NOMO-1 treated with dmso at 0.1 percent for 144 hours (cell line): ENCODE measurements around the gene EMC9.
A peak's percentile ranks its signal among the peaks of the same experiment; 100 is the strongest.

ENCODE experiments used
- DNase-seq: peaks from one replicate; lab custom pipeline; 2025; ENCODE audit not compliant: unreplicated experiment; lab: John Stamatoyannopoulos, UW

Gene EMC9

DNA sequence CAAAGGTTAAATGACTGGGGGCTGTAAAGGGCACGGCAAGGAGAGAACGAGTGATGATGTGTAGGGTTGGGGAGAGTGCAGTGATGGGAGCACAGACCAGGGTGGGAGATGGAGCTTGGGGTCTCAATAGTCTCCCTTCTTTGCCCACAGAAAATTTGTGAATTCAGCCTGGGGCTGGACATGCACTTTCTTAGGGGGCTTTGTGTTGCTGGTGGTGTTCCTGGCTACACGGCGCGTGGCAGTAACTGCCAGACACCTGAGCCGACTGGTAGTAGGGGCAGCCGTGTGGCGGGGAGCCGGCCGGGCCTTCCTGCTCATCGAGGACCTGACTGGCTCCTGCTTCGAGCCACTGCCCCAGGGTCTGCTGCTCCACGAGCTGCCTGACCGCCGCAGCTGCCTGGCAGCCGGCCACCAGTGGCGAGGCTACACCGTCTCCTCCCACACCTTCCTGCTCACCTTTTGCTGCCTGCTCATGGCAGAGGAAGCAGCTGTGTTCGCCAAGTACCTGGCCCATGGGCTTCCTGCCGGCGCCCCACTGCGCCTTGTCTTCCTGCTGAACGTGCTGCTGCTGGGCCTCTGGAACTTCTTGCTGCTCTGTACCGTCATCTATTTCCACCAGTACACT lies 9.2 kb downstream of the EMC9 start:
- no peak for DNase-seq

- no peak for DNase-seq
Observed at GRCh38 chr14:24131549-24131966, 9.8 kb downstream of the EMC9 start.

- no peak for DNase-seq
Observed at GRCh38 chr14:24130717-24131548, 10.5 kb downstream of the EMC9 start.

DNA sequence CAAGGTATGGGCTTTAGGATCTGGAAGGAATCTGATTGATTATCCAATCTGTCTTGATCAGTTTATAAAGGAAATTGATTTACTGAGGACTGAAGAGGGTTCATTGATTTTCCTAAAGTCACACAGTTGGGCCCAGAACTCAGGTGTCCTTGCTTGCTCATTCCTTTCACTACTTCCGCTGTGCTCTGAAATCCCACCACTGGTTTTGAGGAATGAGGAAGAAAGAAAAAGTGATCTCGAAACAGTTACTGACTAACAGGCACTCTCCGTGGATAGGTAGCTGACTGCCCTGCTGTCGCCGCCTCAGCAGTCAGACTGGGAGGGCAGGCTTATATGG lies 11.0 kb downstream of the EMC9 start, which contains the start of gene FITM1:
FITM1 (plus strand) TSS at position 280 of the 337 bp plus-strand sequence. CDS start 905 bp downstream, outside the sequence.
- peak; percentile 19 for DNase-seq

GRCh38 chr14:24129410-24129998 lies 11.9 kb downstream of the EMC9 start:
- DNase-seq: no peak

GRCh38 chr14:24127673-24128072 lies 13.7 kb downstream of the EMC9 start:
- DNase-seq: no peak

GRCh38 chr14:24126939-24127338 lies 14.5 kb downstream of the EMC9 start:
- DNase-seq: no peak

DNA sequence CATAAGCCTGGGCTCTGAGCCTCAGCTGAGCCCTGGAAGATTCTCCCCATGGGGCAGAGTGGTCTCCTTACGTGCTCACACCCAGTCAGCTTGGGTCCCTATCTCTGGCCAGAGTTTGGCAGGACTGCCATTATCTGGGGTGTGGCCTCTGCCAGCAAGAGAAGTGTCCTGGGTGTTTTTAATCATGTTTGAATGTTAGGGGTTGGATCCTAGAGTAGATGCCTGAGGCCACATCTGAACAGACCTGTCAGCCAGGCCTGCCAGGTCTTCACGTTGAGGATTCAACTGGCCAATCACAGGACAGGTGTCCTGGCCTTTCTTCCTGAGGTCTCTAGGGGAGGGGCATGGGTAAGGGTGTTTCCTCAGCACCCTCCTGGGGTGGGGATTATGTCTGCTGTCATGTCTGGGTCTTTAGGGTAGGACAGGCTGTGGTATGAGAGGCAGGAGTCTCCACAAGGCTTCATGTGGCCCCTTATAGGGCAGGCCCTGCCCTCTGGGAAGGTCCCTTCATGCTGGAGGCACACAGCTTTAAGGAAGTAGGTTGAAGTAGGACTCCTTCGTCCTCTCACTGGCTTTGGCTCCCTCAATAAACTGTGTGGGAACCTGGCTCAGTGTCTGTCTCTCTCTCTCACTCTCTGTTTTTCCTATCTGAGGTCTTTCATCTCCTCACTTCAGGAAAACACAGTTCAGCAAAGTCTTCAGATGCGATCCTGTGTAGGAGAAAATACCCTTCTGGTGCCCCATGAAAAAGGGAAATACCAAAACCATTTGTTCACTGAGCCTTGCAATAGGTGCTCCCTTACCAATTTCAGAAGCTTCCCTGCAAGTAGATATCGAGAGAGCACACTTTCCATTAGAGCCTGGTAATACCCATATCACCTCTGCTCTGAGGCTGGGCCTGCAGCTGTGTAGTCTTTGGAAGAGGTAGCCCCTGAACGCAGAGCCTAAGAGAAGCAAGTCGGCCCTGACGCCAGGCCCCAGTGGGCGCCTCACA lies 17.7 kb downstream of the EMC9 start:
- no peak for DNase-seq

DNA sequence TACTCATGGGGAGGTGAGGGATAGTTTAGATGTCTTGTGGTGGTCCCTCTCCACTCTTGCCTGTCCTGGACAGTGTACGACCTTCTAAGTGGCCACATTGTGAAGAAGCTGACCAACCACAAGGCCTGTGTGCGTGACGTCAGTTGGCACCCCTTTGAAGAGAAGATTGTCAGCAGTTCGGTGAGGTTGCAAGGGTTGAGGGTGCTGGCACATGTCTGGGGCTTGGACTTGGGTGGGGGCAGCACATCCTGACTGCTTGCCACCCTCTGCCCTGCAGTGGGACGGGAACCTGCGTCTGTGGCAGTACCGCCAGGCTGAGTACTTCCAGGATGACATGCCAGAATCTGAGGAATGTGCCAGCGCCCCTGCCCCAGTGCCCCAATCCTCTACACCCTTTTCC lies 18.5 kb downstream of the EMC9 start:
- no peak for DNase-seq

GRCh38 chr14:24122416-24122815 lies 19.0 kb downstream of the EMC9 start:
- DNase-seq: no peak

DNA sequence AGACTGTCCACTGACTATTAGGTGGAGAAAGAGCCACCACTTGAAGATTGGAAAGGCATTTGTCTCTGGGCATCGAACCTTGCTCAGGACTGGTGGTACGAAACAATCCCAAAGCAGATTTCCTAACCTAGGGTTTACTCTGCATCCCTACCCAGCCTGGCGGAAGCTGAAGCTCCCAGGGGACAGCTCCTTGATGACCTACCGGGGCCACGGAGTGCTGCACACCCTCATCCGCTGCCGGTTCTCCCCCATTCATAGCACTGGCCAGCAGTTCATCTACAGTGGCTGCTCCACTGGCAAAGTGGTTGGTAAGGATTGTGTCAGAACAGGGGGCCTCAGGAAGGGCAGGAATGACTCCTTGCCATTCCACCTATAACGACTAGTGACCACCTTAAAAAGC lies 20.2 kb downstream of the EMC9 start:
- no peak for DNase-seq

DNA sequence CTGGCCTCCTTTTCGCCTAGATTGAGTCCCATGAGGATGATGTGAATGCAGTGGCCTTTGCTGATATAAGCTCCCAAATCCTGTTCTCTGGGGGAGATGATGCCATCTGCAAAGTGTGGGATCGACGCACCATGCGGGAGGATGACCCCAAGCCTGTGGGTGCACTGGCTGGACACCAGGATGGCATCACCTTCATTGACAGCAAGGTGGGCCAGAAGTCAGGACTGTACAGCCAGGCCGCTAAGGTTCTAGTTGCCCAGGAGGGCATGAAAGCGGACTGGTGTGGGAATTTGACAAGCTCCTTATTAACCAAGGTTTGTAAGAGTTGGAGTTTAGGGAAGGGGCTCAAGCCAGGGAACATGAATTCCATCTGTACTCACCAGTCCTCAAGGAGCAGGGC lies 21.7 kb downstream of the EMC9 start:
- DNase-seq: no peak

- DNase-seq: no peak
Observed at GRCh38 chr14:24117179-24117578, 24.2 kb downstream of the EMC9 start.

DNA sequence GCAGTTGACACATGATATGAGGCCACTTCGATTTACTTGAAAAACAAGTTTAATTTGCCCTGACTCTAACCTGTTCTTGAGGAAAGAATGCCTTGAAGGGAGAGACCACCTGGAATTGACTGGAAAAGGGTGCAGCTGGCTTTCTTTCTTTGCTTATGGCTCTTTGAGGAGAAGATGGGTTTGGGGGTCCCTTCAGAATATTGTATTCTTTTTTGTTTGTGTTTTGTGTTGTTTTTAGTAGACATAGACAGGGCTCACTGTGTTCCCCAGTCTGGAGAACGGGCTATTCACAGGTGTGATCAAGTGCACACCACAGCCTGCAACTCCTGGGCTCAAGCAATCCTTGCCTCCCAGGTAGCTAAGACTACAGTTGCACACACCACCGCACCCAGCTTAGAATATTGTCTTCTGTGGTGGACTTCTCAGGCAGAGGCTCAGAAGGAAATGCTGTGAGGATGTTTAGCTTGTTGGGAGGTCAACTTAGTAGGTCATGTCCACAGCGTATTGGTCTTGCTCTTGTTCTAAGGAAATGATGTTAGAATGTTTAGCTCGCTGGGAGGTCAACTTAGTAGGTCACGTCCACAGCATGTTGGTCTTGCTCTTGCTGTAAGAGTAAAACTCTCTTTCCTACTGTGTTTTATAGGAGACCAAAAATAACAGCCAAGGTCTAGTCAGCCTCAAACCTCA lies 25.1 kb downstream of the EMC9 start:
- no peak for DNase-seq

GRCh38 chr14:24115422-24116127 lies 25.8 kb downstream of the EMC9 start:
- DNase-seq: no peak

- peak; percentile 100 for DNase-seq
Observed at GRCh38 chr14:24114532-24115421, 26.6 kb downstream of the EMC9 start, which contains the start of the genes DCAF11 and NRL. Gene DCAF11 (plus strand): TSS chr14:24114777. CDS start chr14:24115595, 818 bp downstream. Gene NRL (minus strand): TSS chr14:24114949. CDS start chr14:24082848, 32,101 bp downstream.

DNA sequence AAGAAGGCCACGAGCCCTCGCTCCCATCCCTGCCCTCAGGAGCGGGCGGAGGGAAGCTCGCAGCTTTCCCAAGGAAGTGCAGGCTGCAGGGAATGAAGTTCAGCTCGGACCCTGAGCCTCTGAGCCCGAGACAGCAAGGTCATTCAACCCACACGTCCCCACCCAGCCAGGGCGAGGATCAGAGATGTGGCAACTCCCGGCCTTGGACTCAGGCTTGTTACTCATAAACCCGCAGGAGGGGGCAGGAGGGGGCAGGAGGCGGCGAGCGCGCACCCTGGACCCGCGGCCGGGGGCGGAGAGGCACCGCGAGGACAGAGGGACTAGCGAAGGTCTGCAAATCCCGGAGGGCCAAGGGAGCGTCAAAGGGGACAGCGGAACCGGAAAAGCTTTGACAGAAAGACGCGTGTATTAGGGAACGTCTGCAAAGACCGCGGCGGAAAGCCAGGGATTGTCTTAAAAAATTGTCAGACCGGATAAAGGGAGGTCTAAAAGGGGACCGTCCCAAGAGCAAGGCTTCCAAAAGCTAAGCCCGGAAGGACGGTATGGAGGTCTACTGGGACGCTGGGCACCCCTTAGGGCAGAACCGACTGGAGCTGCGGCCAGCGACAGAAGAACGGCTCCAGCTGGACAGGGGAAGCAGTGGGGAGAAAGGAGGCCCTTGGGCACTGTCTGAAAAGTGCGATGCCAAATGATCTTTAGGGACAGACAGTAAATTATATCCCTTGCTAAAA lies 27.4 kb downstream of the EMC9 start:
- DNase-seq: peak; percentile 94

- DNase-seq: no peak
Observed at GRCh38 chr14:24113379-24113800, 28.0 kb downstream of the EMC9 start.
